Central memory CD8-positive, alpha-beta T cell (primary cell): Measurements from ENCODE around the gene EHD4.

ENCODE experiments used
- ATAC-seq: fragments of 150-1000 bp; cut with Tn5 transposase; replicated peaks from 2 replicates; pipeline ENCODE4 v1.10.0; 2022; ENCODE audit warnings: mild to moderate bottlenecking, moderate FRiP score, moderate number of reproducible peaks; ENCODE audit not compliant: poor library complexity, severe bottlenecking; ENCODE audit errors: extremely low read depth
- DNase-seq, 2 donors: peaks; one replicate each; pipeline ENCODE4 v3.0.0; 2021; ENCODE audit warnings: low spot score in 2 of 2
- H3K27ac Mint-ChIP-seq: one replicate; pipeline ENCODE4 v1.8.0; 2022; ENCODE audit warnings: low read depth, mild to moderate bottlenecking, moderate library complexity, mixed read lengths
- H3K27me3 Mint-ChIP-seq: one replicate; pipeline ENCODE4 v1.8.0; 2022; ENCODE audit warnings: mixed read lengths
- H3K36me3 Mint-ChIP-seq: one replicate; pipeline ENCODE4 v1.8.0; 2022; ENCODE audit warnings: mild to moderate bottlenecking, moderate library complexity, mixed read lengths; ENCODE audit not compliant: insufficient read depth
- H3K4me1 Mint-ChIP-seq: one replicate; pipeline ENCODE4 v1.8.0; 2022; ENCODE audit warnings: mixed read lengths
- H3K4me3 Mint-ChIP-seq: one replicate; pipeline ENCODE4 v1.8.0; 2022; ENCODE audit warnings: mild to moderate bottlenecking, moderate library complexity, mixed read lengths
- H3K9me3 Mint-ChIP-seq: one replicate; pipeline ENCODE4 v1.8.0; 2022; ENCODE audit warnings: mixed read lengths

Gene EHD4

DNA sequence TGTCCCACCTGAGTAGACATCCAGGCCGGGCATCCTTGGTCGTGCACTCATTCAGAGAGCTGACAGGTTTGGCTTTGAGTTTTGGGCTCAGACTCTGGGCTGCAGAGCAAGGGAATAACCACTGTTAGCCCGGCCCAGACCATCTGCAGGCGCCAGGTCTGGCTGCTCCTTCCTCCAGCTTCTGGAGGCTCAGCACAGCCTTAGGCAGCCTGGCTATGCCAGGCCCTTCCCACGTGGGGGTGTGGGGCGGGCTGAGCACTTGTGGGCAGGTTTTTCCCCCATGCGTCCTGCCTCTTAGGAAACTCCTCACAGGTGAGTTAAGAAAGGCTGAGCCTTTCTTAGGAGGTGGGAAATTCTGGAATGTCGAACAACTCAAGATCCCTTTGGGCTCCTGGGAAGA, 122.5 kb downstream of the EHD4 start:
- no peaks in the 10 kb centered on the region for H3K9me3 Mint-ChIP-seq
- H3K4me3 Mint-ChIP-seq: no peak overlapping the region
- peak overlapping the region; percentile 25 for H3K27ac Mint-ChIP-seq
- H3K27me3 Mint-ChIP-seq: no peaks in the 10 kb centered on the region
- no peak for DNase-seq
- H3K4me1 Mint-ChIP-seq: no peaks in the 10 kb centered on the region
- peaks cover 24% of the 10 kb centered on the region for H3K36me3 Mint-ChIP-seq
- no peak for ATAC-seq

- Mint-ChIP-seq H3K4me1 (no peaks in the 10 kb centered on the region), H3K9me3 (no peaks in the 10 kb centered on the region), H3K36me3 (peaks cover 25% of the 10 kb centered on the region), H3K27me3 (no peaks in the 10 kb centered on the region), H3K27ac (peak overlapping the region; percentile 54), H3K4me3 (no peak overlapping the region)
- ATAC-seq (no peak), DNase-seq (no peak)
Measured at GRCh38 chr15:41849204-41849603, 123.2 kb downstream of the EHD4 start.

DNA sequence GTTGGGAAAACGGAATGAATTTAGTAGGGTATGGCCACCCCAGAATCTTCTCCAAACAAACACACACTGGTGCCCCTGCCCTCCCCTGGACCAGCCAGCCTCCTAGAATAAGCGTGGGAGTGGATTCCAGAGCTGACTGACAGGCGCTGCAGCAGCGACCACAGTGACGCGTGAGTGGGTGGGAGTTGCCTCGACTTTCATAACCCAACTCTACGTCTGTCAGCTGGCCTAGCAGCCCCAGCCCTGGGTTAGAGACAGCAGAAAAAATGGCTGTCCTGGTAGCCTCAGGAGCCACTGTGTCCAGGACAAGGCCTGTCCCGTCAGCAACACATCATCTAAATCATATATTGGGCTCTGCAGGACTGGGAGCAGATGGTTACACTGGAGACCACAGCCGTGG, 123.7 kb downstream of the EHD4 start:
- Mint-ChIP-seq H3K9me3 (no peaks in the 10 kb centered on the region), H3K27me3 (no peaks in the 10 kb centered on the region), H3K4me3 (no peak overlapping the region), H3K4me1 (no peaks in the 10 kb centered on the region), H3K36me3 (peaks cover 25% of the 10 kb centered on the region), H3K27ac (peak overlapping the region; percentile 54)
- ATAC-seq (no peak), DNase-seq (no peak)

GRCh38 chr15:41847981-41848380, 124.4 kb downstream of the EHD4 start:
- H3K36me3 Mint-ChIP-seq: peaks cover 23% of the 10 kb centered on the region
- ATAC-seq: no peak
- H3K4me1 Mint-ChIP-seq: no peaks in the 10 kb centered on the region
- no peaks in the 10 kb centered on the region for H3K9me3 Mint-ChIP-seq
- no peak for DNase-seq
- no peak overlapping the region for H3K4me3 Mint-ChIP-seq
- H3K27ac Mint-ChIP-seq: no peak overlapping the region
- no peaks in the 10 kb centered on the region for H3K27me3 Mint-ChIP-seq

- Mint-ChIP-seq H3K27ac (no peak overlapping the region), H3K9me3 (no peaks in the 10 kb centered on the region), H3K4me1 (no peaks in the 10 kb centered on the region), H3K36me3 (peaks cover 21% of the 10 kb centered on the region), H3K27me3 (no peaks in the 10 kb centered on the region), H3K4me3 (no peak overlapping the region)
- no peak for DNase-seq
- no peak for ATAC-seq
Measured at GRCh38 chr15:41847206-41847605, 125.2 kb downstream of the EHD4 start.
